GM19395 (cell line): Measurements from ENCODE around the gene VPS35.

Experiments
- ATAC-seq: cut with Tn5 transposase; IDR thresholded peaks from one replicate; pipeline ENCODE4 v1.9.1; 2021; ENCODE audit warnings: mild to moderate bottlenecking, moderate library complexity; ENCODE audit not compliant: unreplicated experiment

VPS35 gene

DNA sequence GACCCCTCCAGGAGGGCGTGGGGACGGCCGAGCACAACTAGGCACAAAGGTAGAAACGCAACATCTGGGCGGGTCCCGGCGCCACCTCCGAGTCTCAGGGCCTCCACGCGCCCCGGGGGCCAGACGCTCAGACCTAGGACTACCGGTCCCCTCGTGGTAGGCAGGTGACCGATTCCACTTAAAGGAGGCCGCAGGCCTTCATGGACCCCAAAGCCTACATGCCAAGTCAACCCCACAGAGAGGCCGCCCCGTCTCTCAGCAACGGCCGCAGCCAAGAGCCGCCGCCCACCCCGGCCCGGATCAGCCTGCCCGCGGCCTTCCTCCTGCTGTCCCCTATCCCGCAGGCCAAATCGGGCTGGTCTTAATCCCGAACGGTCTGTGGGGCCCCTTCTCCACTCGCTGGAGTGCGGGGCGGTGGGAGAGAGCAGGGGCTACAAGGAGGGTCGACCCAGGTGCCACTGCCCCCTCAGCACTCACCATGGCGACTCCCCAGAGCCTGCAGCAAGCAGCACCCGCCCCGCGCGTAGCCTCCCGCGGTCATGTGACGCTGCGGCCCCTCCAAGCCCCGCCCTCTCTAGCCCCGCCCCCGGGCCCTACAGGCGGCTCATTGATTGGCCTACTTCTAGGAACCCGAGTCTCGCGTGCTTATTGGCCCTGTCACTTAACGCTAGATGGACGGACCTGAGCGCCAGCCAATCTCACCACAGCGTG lies at the start of gene VPS35:
Gene VPS35, minus strand, starts transcription at position 525 of the 711 bp plus-strand sequence. Its CDS starts 45 bp downstream, at position 480.
- peak; percentile 86 for ATAC-seq

DNA sequence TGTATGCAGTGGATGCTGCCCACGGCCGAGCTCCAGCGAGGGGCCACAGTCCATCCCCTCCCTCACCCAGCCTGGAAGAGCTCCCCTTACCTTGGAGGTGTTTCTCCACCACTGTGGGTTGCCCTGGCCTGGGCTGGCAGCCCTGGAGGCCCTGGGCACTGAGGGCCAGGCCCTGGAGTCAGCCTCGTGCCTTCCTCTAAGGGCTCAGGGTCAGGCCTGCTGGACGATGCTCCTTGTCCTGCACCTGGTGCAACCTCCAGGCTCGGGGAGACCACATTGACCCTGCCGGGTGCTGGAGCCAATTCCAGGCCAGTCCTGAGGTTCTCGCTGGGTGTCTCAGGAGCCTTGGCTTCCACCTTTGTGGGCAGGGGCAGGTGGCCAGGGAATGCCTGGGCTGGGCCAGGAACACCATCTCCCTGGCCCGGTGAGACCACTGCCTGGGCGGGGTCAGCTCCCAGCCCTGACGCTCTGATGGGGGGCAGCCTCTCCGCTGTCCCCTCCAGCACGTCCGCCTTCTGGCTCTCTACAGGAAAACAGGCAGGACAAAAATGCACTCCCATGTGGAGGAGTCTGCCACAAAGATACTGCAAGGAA lies 48.7 kb upstream of the VPS35 start:
- no peak for ATAC-seq

DNA sequence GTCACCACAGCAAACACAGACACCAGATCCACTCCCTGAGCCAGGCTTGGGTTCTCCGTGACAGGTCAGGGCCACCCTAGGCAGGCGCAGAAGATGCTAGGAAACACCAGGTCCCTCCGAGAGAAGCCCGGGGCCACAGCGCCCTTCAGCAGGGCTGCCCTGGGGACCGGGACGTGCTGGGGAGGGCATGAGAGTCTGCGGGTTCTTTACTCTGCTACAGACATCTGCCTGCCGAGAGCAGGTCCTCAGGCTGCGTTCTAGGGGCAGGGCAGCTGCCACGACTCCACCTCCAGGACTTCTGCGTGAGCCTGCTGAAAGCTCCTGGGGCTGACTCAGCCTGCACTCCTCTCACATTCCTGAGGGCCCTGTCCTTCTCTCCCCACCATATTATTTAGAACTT lies 47.7 kb upstream of the VPS35 start:
- ATAC-seq = no peak

DNA sequence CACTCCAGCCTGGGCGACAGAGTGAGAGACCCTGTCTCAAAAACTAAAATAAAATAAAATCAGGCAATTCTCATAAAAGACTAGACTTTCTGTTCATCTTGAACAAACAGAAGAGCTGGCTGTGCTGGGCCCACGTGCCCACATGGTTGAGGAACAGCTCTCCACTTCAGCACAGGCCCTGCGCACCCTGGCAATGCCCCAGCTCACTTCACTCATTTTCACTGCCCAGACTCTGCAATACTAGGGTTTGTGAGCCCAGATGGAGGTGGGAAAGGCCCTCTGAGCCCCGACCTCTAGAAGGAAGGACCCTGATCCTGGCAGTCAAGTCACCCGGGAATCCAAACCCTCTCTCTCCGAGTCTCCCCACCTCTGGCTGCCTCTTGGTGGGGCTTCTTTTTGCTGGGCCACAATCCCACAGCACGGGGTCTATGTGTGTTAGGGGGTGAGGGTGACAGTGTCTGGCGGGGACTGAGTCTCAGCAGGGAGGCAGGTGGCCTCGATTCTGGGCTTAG lies 44.4 kb upstream of the VPS35 start:
- ATAC-seq = no peak

DNA sequence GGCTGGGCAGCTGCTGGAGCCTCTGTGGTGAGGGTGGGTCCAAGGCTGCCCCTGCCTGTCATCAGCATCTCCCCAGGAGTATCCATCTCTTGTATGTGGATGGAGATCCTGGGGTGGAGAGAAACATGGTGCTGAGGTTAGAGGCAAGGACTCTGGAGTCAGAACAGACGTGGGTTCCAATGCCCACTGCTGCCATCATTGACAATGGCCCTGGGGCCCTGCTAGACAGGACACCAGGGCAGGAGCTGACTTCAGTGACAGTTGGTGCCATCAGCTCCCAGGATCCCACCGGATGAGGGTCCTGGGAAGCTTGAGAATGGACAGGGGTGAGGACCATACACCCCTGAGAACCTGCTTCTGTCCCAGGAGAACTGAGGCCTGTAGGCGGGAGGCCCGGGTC lies 43.6 kb upstream of the VPS35 start:
- ATAC-seq = no peak

DNA sequence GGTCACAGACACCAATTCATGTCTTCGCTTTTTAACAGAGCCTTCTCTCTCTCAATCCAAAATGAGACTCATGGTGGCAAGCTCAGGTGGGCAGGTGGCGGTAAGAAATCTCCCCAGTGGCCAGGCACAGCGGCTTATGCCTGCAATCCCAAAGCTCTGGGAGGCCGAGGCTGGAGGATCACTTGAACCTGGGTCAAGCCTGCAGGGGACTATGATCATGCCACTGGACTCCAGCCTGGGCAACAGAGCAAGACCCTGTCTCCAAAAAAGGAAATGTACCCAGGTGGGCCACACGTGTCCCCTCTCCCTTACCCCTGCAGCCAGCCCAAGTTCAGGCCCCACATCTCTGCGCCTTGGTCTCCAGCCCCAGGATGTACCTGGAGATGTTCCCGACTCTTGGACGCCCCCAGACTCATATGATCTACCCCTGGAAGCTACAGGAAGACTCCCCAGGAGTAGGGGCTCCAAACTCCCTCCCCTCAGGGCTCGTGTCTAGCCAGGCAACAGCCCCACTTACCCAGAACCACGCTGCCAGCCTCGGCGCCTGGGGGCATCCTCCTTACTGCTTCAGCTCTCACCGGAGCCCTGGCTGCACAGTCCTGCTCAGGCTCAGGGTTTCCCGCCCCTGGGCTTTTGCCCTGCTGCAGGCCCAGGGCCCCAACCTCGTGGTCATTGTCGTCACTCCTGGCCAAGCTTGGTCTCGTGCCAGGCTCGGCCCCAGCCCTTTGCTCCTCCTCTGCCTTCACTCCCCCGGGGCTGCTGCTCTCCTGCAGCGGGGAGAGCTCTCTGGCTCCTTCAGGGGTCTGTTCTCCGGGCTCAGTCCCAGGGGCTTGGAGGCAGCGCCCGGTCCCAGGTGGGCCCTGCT lies 42.9 kb upstream of the VPS35 start:
- no peak for ATAC-seq

DNA sequence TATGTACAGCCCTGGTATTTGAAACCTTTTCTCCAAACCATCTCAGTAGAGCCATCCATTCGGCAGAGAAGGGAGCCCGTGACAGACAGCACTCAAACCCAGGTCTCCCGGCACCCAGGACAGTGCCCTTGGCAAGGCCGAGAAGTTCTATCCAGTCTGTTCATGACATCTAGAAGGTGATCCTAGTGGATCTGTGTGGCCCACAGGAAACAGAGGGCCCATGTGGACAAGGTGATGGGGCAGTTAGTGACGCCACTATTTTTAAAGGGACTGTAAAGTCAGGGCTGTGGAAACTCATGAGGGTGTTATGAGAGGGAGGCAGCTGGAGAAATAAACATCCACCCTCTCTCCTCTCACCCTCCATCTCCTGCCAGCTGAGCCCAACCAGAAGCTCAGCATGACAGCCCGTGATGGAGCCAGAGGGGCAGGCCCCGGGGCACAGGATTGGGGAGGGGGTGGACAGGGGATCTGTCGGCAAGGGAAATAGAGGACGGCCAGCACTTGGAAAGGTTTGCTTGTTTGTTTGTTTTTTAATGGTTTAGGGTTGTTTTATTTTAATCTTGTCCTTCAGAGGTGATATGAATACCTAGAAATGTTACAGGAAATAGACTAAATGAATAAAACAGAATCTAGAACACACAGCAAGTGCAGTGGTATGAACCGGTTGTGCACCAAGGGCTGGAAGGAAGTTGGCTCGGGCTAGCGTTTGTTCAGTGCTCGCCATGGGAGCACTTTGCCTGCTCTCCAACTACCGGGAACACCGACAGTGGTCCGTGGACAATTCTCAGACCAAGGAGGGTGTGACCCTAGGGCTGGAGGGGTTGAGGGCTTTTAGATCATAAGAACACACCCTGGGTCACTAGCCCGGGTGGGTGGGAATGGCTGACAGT lies 42.1 kb upstream of the VPS35 start:
- no peak for ATAC-seq

DNA sequence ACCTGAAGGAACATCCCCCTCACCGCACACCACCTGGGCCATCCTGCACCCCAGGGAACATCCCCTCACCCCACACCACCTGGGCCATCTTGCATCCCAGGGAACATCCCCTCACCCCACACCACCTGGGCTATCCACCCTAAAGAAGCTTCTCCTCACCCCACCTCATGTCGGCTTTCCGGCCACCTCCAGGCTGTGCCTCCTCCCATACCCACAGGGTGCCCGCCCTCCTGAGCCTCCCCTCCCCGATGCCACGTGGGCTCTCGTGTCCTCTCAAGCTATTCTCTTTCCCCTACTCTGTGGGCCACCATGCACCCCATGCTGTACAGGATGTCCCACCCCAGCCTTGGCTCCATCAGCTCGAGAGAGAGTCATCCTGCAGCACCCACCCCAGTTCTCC lies 41.1 kb upstream of the VPS35 start:
- no peak for ATAC-seq

DNA sequence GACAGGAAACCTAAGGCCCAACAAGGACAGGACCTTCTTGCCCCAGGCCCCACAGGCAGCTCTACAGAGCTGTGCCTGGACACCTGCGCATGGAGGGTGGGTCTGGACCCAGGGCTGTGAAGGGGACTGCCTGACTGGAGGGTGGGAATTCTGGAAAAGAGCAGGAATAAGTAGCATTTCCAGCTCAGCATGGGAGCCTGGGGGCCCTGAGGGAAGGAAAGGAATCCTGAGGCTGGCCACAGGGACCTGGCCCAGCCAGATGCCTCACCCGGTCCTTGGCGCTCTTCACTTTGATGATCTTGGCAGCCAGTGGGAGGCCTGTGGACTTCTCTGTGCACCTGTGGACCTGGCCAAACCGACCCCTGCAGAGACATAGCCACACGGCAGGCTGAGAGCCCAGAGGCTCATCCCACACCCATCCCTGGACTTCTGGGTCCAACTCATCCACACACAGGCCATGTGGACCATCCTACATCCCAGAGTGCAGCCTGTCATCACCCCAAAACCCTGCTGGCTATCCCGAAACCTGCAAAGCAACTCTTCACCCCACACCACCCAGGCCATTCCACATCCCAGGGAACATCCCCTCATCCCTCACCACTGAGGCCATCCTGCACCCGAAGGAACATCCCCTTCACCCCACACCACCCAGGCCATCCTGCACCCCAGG lies 40.5 kb upstream of the VPS35 start:
- no peak for ATAC-seq

DNA sequence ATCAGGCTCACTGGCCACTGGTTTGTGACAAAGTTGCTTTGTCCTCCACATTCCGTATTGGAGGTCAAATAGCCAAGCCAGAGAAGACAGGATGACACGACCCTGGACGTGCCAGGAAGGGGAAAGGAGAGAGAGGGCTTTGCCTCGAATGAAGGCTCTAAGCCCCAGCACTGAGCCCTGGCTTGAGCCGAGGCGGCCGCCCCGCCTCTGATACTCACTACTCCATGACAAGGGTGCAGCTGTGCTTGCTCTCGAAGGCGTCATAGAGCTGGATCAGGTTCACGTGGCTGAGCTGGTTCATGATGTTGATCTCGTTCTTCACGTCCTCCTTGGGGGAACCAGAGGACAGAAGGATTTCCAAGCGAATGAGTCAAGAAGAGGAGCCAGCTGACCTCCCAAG lies 39.8 kb upstream of the VPS35 start:
- ATAC-seq = no peak

DNA sequence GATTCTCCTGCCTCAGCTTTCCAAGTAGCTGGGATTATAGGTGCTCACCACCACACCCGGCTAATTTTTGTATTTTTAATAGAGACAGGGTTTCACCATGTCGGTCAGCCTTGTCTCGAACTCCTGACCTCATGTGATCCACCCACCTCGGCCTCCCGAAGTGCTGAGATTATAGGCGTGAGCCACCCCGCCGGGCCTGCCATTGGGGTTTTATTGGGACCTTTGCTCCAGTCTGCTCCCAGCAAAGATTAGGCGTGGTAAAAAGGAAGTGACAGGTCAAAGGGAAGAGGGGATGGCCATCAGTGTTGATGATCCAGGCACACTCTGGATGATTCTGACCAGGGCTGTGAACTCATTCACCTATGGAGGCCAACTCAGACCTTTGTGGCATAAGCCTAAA lies 38.7 kb upstream of the VPS35 start:
- no peak for ATAC-seq

DNA sequence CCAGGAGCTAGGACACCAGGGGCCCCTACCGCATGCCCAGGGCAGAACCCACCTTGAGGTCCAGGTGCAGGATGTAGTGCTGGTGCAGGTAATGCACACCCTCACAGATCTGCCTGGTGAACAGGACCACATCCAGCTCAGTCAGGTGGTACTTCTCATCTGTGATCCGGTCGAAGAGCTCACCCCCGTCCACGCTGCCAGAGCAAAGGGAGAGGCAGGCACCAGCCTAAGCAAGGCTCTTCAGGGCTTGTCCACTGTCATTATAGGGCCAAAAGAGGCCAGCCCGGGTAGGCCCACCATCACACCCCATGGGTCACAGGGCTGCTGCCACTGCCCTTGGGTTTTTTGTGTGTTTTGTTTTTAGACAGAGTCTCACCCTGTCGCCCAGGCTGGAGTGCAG lies 38.2 kb upstream of the VPS35 start:
- ATAC-seq = no peak

DNA sequence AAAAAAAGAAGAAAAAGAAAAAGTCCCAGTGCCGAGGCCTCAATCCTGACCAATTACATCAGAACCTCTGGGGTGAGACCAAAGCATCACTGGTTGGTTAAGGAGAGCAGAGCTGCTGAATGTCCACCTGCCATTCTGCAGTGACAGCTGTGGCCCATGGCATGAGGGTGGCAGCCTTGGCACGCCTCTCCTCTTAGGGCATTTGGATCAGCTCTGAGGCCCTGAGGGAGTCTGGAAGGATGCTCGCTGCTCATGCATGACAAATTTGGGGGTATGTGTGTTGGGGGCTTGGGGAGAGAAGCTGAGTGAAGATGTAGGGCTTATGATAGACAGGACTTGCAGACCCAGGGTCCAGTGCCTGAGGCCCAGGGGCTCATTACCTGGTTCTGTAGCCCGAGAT lies 32.9 kb upstream of the VPS35 start:
- ATAC-seq = no peak

DNA sequence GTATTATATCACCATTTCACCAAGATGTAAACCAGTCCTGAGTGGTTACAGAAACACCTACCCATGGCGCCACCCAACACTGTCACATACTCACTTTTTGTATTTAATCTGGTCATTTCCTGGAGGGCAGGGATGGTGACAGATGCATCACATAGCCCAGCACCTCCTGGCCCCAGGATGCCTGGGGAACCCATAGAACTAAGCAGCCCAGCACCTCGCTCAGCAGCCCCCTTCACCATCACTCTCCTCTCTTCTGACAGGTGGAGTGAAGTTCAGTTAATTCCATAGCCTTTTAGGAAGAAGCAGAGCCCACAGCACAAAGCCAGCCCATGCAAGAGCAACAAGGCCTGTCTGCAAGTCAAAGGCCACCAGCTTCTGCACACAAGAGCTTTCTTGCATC lies 31.6 kb upstream of the VPS35 start:
- no peak for ATAC-seq

DNA sequence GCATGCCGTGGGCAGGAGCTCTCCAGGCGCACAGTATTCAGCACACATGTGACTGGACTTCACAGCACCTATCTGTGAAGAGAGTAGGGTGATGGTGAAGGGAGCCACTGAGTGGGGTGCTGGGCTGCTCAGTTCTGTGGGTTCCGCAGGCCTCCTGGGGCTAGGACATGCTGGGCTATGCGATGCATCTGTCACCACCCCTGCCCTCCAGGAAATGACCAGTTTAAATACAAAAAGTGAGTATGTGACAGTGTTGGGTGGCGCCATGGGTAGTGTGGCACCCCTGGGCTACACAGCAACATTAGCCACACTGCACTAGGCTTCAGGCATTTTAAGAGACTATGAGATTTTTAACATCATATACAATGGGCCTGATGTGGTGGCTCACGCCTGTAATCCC lies 30.6 kb upstream of the VPS35 start:
- ATAC-seq = no peak

DNA sequence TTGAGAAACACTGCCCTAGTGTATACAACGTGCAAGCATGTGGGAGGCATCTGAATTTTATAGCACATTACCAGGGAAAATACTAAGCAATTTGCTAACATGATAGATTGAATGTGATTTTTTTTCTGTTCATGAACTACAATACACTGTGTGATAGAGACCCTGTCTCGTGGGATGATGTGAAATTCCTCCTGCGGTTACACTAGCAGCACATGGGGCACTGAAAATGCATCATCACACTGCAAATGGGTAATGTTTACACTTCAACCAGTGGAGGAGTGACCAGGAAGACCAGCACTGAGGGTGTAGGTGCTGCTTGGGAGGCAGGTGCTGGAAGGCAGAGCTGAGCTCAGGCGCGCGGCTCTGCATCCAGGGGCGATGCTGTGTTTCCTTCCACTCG lies 29.2 kb upstream of the VPS35 start:
- ATAC-seq = no peak

DNA sequence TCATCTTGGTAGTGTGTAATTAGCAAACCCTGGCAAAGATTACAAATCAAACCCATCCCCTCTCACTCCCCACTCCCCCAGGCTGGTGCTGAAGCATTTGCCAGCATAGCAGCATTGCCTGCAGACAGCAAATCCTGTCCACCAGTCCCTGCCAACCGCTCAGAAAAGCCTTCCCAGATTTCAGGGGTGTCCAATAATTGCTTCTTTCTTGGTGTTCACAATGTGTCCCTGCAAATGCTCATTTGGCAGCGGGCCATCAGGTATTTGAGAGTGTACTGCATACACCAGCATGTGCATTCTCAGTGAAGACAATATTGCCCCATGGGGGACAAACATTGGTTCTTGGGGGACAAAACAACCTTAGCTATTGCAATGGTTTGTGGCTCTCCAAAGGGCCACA lies 28.7 kb upstream of the VPS35 start:
- no peak for ATAC-seq

DNA sequence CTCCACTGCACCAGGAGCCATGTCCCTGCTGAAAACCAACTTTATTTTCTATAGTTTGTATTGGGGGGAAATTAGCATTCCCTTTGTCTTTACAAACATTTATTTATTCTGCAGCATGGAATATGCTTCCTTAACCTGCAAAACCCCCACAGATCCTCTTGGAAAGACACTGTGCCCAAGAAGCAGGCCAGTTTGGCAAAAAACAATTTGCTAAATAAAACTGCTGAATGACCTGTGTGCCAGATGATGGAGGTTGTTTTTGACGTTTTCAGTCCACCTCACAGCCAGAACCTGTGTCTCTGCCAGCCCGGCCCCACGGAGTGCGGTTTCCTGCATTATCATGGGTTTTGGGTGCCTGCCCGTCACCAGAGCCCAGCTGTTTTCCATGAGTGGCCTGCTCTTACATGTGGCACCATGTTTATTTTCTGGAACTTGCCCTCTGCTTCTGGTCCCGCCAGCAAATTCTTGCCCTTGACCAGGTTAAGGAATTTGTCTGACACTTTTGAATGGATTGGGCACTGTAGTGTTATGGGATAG lies 26.9 kb upstream of the VPS35 start:
- ATAC-seq = no peak

DNA sequence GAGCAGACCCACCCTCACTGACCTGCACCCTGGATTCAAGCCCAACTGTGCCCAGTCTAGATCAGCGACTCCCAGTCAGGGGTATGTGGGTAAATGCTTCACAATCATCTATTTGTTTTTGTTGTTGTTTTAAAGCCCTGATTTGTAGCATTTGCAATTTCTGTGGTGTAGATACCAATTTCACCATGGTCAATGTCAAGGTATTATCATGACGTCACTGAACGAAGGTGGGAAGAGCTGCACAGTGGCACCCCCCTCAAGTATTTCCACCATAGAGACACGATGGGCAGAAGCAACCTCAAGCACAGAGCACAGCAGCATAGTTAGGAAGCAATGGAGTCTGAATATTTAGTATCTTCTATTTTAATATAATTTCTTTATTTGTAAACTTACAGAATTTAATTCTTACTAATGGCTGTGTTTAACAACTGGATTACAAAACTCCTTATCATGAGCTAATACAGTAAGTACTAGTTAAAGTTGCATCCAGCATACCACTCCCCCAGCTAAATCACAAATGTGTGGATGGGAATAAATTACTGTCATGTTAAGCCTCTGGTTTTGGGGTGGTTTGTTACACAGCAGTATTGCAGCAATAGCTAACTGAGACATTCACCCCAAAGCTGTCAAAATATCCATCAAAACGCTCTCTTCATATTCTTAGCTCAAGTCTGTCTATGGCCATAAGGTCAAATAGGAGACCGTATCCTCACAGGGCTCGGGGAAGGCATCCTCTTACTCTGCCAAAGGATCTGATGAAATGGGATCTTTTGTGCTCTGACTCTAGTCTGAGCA lies 26.0 kb upstream of the VPS35 start:
- ATAC-seq = no peak
